H1 (cell line): ENCODE data around the gene MYO9A. TPM values are rescaled to one million over a fixed set of nuclear protein-coding genes. Genes with fewer than 3 reads are reported as not detected.

Experiments used
- CTCF ChIA-PET: fragments of 300-600 bp; sonication (Branson Sonifier 250); formaldehyde crosslinking; loops from one replicate; lab custom pipeline; 2021; ENCODE audit not compliant: partially characterized antibody; lab: Charles Lee
- POLR2A ChIA-PET: fragments of 300-600 bp; sonication (Branson Sonifier 250); formaldehyde crosslinking; loops from one replicate; lab custom pipeline; 2021; ENCODE audit warnings: inconsistent platforms; ENCODE audit not compliant: partially characterized antibody; lab: Charles Lee
- DNase-seq, 2 experiments: peaks; one replicate each; pipeline versions ENCODE4 v3.0.0 to v3.0.0-alpha.2; 2010 to 2022; ENCODE audit warnings: low spot score in 2 of 2, low read depth in 1 of 2, mixed read lengths in 1 of 2
- FAIRE-seq: peaks from 2 replicates; lab custom pipeline; 2011; peaks lifted over from hg19 to GRCh38; lab: Jason Lieb, UNC
- H2AFZ ChIP-seq: 2 replicates; pipeline ENCODE4 v1.8.1; 2012; ENCODE audit warnings: low read length, inconsistent platforms
- H2AK5ac ChIP-seq: 2 replicates; pipeline ENCODE4 v1.6.1; 2013; ENCODE audit warnings: low read depth, low read length
- H2BK120ac ChIP-seq: replicated peaks from 2 replicates; pipeline ENCODE3; 2013; ENCODE audit warnings: low read depth, low read length, inconsistent platforms
- H2BK12ac ChIP-seq: 2 replicates; pipeline ENCODE4 v1.6.1; 2013; ENCODE audit warnings: low read depth, low read length
- H2BK15ac ChIP-seq: 2 replicates; pipeline ENCODE4 v1.6.1; 2013; ENCODE audit warnings: low read length
- H2BK20ac ChIP-seq: 2 replicates; pipeline ENCODE4 v1.6.1; 2013; ENCODE audit warnings: low read length
- H2BK5ac ChIP-seq: 2 replicates; pipeline ENCODE4 v1.6.1; 2013; ENCODE audit warnings: low read depth, low read length
- H3K14ac ChIP-seq: 2 replicates; pipeline ENCODE4 v1.6.1; 2013; ENCODE audit warnings: inconsistent platforms; ENCODE audit not compliant: insufficient read length
- H3K18ac ChIP-seq: 2 replicates; pipeline ENCODE4 v1.6.1; 2013; ENCODE audit warnings: low read length; ENCODE audit errors: extremely low read depth
- H3K23ac ChIP-seq: 2 replicates; pipeline ENCODE4 v1.6.1; 2013; ENCODE audit warnings: inconsistent platforms; ENCODE audit not compliant: insufficient read length
- H3K23me2 ChIP-seq: 2 replicates; pipeline ENCODE4 v1.6.1; 2013; ENCODE audit warnings: low read depth, low read length
- H3K27ac ChIP-seq: 2 replicates; pipeline ENCODE4 v1.6.1; 2011; ENCODE audit warnings: low read depth, low read length, inconsistent platforms
- H3K27me3 ChIP-seq, 4 experiments: replicated peaks in 1 of 4; 1 replicate in 1 of 4; 2 replicates in 3 of 4; pipeline versions ENCODE4 v1.6.1 to v1.8.1; 2011 to 2013; ENCODE audit warnings: low read length in 3 of 4, mild to moderate bottlenecking in 3 of 4, inconsistent platforms in 2 of 4, mixed read lengths in 2 of 4, moderate library complexity in 1 of 4; ENCODE audit not compliant: control insufficient read depth in 3 of 4, insufficient read depth in 3 of 4; ENCODE audit errors: extremely low read depth in 1 of 4
- H3K36me3 ChIP-seq, 4 experiments: 2 replicates each; pipeline versions ENCODE4 v1.6.1 to v1.8.1; 2011 to 2013; ENCODE audit warnings: mild to moderate bottlenecking in 4 of 4, low read length in 3 of 4, moderate library complexity in 2 of 4, control low read depth in 1 of 4, inconsistent platforms in 1 of 4; ENCODE audit not compliant: insufficient read depth in 4 of 4, control insufficient read depth in 2 of 4
- H3K4ac ChIP-seq: replicated peaks from 2 replicates; pipeline ENCODE3; 2013; ENCODE audit warnings: low read length, low read depth, mixed read lengths, inconsistent platforms; ENCODE audit not compliant: insufficient read length
- H3K4me1 ChIP-seq, 4 experiments: replicated peaks in 1 of 4; 1 replicate in 1 of 4; 2 replicates in 3 of 4; pipeline versions ENCODE4 v1.6.1 to v1.8.1; 2011 to 2013; ENCODE audit warnings: low read length in 3 of 4, inconsistent platforms in 2 of 4, mixed read lengths in 1 of 4; ENCODE audit not compliant: insufficient read depth in 4 of 4, control insufficient read depth in 3 of 4
- H3K4me2 ChIP-seq, 2 experiments: 2 replicates each; pipeline versions ENCODE4 v1.6.1 to v1.8.1; 2011 to 2013; ENCODE audit warnings: low read depth in 2 of 2, low read length in 2 of 2, control low read depth in 1 of 2, inconsistent platforms in 1 of 2, mild to moderate bottlenecking in 1 of 2; ENCODE audit not compliant: insufficient read depth in 1 of 2
- H3K4me3 ChIP-seq, 4 experiments: fragments of 200-600, 300-600 bp in 1 of 4; sonication (generic), shearing (Covaris generic), sonication (Bioruptor Twin) in 1 of 4; 2 replicates each; pipeline versions ENCODE4 v1.5.1 to v1.8.1; 2011 to 2016; ENCODE audit warnings: low read length in 4 of 4, low read depth in 3 of 4, control low read depth in 2 of 4, inconsistent platforms in 2 of 4, mild to moderate bottlenecking in 2 of 4, mixed read lengths in 1 of 4, moderate library complexity in 1 of 4; ENCODE audit not compliant: insufficient read depth in 2 of 4; ENCODE audit errors: extremely low read depth in 1 of 4
- H3K56ac ChIP-seq: replicated peaks from 2 replicates; pipeline ENCODE3; 2013; ENCODE audit warnings: low read depth, mild to moderate bottlenecking, mixed read lengths, low read length, inconsistent platforms; ENCODE audit not compliant: insufficient read length
- H3K79me1 ChIP-seq: 2 replicates; pipeline ENCODE4 v1.6.1; 2013; ENCODE audit warnings: low read depth, low read length, control low read depth
- H3K79me2 ChIP-seq, 2 experiments: 2 replicates each; pipeline versions ENCODE4 v1.6.1 to v1.8.1; 2012 to 2013; ENCODE audit warnings: low read length in 2 of 2, mild to moderate bottlenecking in 2 of 2, inconsistent platforms in 1 of 2; ENCODE audit not compliant: insufficient read depth in 2 of 2, control insufficient read depth in 1 of 2
- H3K9ac ChIP-seq, 4 experiments: replicated peaks in 1 of 4; 1 replicate in 1 of 4; 2 replicates in 3 of 4; pipeline versions ENCODE4 v1.6.1 to v1.8.1; 2011 to 2013; ENCODE audit warnings: low read depth in 3 of 4, low read length in 3 of 4, control low read depth in 2 of 4, mild to moderate bottlenecking in 2 of 4, moderate library complexity in 2 of 4, inconsistent platforms in 1 of 4; ENCODE audit errors: extremely low read depth in 1 of 4
- H3K9me3 ChIP-seq, 2 experiments: 2 replicates each; pipeline versions ENCODE4 v1.6.1 to v1.8.1; 2012 to 2013; ENCODE audit warnings: mild to moderate bottlenecking in 2 of 2, moderate library complexity in 2 of 2, control low read depth in 1 of 2, inconsistent platforms in 1 of 2, low read depth in 1 of 2, low read length in 1 of 2, mixed read lengths in 1 of 2; ENCODE audit not compliant: insufficient read depth in 2 of 2
- H4K20me1 ChIP-seq, 2 experiments: replicated peaks in 1 of 2; 2 replicates each; pipeline versions ENCODE3 to v1.8.1; 2011 to 2013; ENCODE audit warnings: inconsistent platforms in 2 of 2, low read length in 2 of 2, mild to moderate bottlenecking in 1 of 2; ENCODE audit not compliant: insufficient read depth in 2 of 2, control insufficient read depth in 1 of 2
- H4K5ac ChIP-seq: 2 replicates; pipeline ENCODE4 v1.6.1; 2013; ENCODE audit warnings: low read length, low read depth, mixed read lengths, inconsistent platforms; ENCODE audit not compliant: insufficient read length
- H4K8ac ChIP-seq: 2 replicates; pipeline ENCODE4 v1.8.0; 2013; ENCODE audit warnings: mild to moderate bottlenecking, moderate library complexity, low read length, inconsistent platforms; ENCODE audit not compliant: insufficient read depth; ENCODE audit errors: extremely low read depth
- H4K91ac ChIP-seq: replicated peaks from 2 replicates; pipeline ENCODE3; 2013; ENCODE audit warnings: low read length, mixed read lengths, inconsistent platforms; ENCODE audit not compliant: insufficient read length
- JUND ChIP-seq: IDR thresholded peaks from 2 replicates; pipeline ENCODE4 v1.6.1; 2011; ENCODE audit warnings: mild to moderate bottlenecking, improper control_type of control experiment, low read length
- SAP30 ChIP-seq: fragments of 300-600 bp; sonication (generic); IDR thresholded peaks from 2 replicates; pipeline ENCODE4 v1.7.1; 2012; ENCODE audit warnings: low read length, moderate library complexity, mild to moderate bottlenecking, inconsistent platforms; ENCODE audit not compliant: insufficient read depth, insufficient replicate concordance
- SIRT6 ChIP-seq: IDR thresholded peaks from one replicate; pipeline ENCODE4 v1.7.1; 2012; ENCODE audit warnings: low read length, inconsistent platforms
- SIX5 ChIP-seq: IDR thresholded peaks from 2 replicates; pipeline ENCODE4 v1.6.1; 2011; ENCODE audit warnings: mild to moderate bottlenecking, low read depth, low read length
- WGBS, 2 experiments: shearing (Covaris generic) in 1 of 2; methylation state at CpG; one replicate each; pipeline versions ENCODE4 v1.1.6 to v1.1.7; 2013 to 2015; ENCODE audit warnings: low lambda C conversion rate in 2 of 2, mixed read lengths in 2 of 2, inconsistent platforms in 1 of 2, low coverage in 1 of 2, missing lambda C conversion rate in 1 of 2; ENCODE audit not compliant: insufficient replicate concordance in 2 of 2, insufficient coverage in 1 of 2, insufficient read length in 1 of 2; ENCODE audit errors: extremely low coverage in 1 of 2, missing lambda C conversion rate in 1 of 2; 5-methylcytosine and 5-hydroxymethylcytosine counted together
- polyA plus RNA-seq, 7 experiments: library from polyadenylated mRNA; depleted of rRNA in 3 of 7; stranded (reverse) in 5 of 7; unstranded in 2 of 7; fragments of >200 nt in 5 of 7; fragments of 200-250 nt in 2 of 7; gene quantifications; 1 replicate in 5 of 7; 2 replicates in 1 of 7; 4 replicates in 1 of 7; pipeline versions ENCODE4 v1.2.1 to v1.2.3, GENCODE V29; 2011 to 2013; ENCODE audit warnings: missing spikeins in 2 of 7, mixed read lengths in 2 of 7
- total RNA-seq: library from RNA; stranded (reverse); fragmentation: NEBNext Ultra II Directional; extraction: Animal tissue kit (Norgen Biotek cat#: 25700); gene quantifications from 2 replicates; pipeline ENCODE4 v1.2.1, GENCODE V29; 2021
- TF ChIP-seq, protein P1 (sequence below): IDR thresholded peaks from 2 replicates; pipeline ENCODE4 v1.6.1; 2012; ENCODE audit warnings: inconsistent platforms

MYO9A gene
- total and polyA plus RNA-seq, 2 of the 8 experiments (the other 6 are each of a cell fraction or from before 2014, with no cell fraction given): 3.9 to 26.0 TPM

DNA sequence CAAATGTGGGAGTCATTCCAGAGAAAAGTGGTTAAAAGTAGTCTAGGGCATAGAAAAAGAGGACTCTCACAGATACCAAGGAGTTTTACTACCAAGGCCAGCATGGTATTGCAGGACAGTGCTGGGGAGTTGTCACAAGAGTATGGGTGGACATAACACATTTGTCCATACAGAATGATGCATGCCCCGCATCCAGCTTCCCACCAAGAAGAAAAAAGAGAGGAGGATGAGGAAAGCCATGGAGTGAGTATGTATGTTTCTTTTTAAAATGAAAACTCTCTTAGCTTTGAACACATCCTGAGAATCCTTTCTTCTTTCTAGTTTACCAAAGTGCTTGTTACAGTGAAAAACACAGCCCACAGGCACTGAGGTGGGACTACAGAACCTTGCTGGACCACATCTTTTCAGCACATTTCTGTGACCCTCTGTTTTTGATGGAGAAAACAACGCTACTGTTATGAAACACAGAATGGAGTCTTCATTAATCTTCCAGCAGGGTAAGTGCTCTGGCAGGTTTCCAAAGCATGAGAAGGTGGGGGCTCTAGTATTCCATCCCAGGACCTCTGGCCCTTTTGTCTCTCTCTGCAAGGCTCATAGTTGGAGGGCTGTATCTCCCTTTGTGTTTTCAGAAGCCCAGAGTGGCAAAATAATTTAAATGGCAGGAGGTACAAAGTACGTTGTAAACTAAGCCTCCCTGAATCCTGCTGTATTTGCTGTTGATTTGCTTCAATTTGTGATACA is 294.9 kb downstream of the MYO9A start:
- no peak for FAIRE-seq
- no peak for TF ChIP-seq SIRT6
- TF ChIP-seq, protein P1, sequence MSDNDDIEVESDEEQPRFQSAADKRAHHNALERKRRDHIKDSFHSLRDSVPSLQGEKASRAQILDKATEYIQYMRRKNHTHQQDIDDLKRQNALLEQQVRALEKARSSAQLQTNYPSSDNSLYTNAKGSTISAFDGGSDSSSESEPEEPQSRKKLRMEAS: no peak
- TF ChIP-seq SIX5: no peak
- TF ChIP-seq JUND: no peak
- no peak for TF ChIP-seq SAP30

More for the DNA sequence above, 294.9 kb downstream of the MYO9A start:
- DNase-seq: no peak
- Histone ChIP-seq H3K18ac (no peak overlapping the region), H3K4me2 (no peak overlapping the region), H3K9ac (no peak overlapping the region), H3K14ac (no peak overlapping the region), H3K56ac (no peak overlapping the region), H4K20me1 (no peaks in the 10 kb centered on the region), H4K91ac (no peak overlapping the region), H2AFZ (no peak overlapping the region), H3K4ac (no peak overlapping the region), H3K4me3 (no peak overlapping the region), H4K8ac (no peak overlapping the region), H3K27ac (no peak overlapping the region), H2BK15ac (no peak overlapping the region), H3K79me2 (no peaks in the 10 kb centered on the region), H2BK5ac (no peak overlapping the region), H3K23me2 (no peaks in the 10 kb centered on the region), H3K4me1 (peaks cover 0 to 12% (median 7%) of the 10 kb centered on the region in 4 experiments; a peak in 4 of 7 replicates), H2BK120ac (no peak overlapping the region), H3K9me3 (peaks cover 9 to 21% of the 10 kb centered on the region in 2 experiments; a peak in 3 of 4 replicates), H2AK5ac (no peak overlapping the region), H4K5ac (no peak overlapping the region), H3K79me1 (no peaks in the 10 kb centered on the region), H3K23ac (no peak overlapping the region), H3K27me3 (no peaks in the 10 kb centered on the region), H2BK20ac (no peak overlapping the region), H2BK12ac (no peak overlapping the region), H3K36me3 (peaks cover 0 to 22% (median 7%) of the 10 kb centered on the region in 4 experiments; a peak in 3 of 8 replicates)
- ChIA-PET POLR2A (no interaction called here), CTCF (no interaction called here)
- WGBS, 2 experiments: 92% methylated on average over 3 of the region's 3 CpGs; no CpG with 5 or more reads in 1 of the 2 experiments
